ENCODE measurements around the gene SSR1. TPM values are rescaled to one million over a fixed set of nuclear protein-coding genes. Genes with fewer than 3 reads are reported as not detected.

The SSR1 gene
- total RNA-seq, 1 experiment from 2014 or later, result 102 TPM

- peaks cover 26 to 79% (median 78%) of the 10 kb centered on the region in 3 experiments; a peak in 6 of 7 replicates for H3K36me3 Mint-ChIP-seq (ENCODE audit: insufficient read depth in 1 of 3, low read depth in 3 of 3)
- Histone ChIP-seq H3K79me1 (ENCODE audit: insufficient read depth, low read depth, low read length, poor library complexity, severe bottlenecking) (no peaks in the 10 kb centered on the region), H2BK5ac (ENCODE audit: insufficient read length, low read length) (no peak overlapping the region), H4K5ac (ENCODE audit: insufficient read length, low read depth, low read length) (no peak overlapping the region), H3K9ac (ENCODE audit: extremely low read depth, insufficient read length, low read length) (no peak overlapping the region), H2AFZ (ENCODE audit: low read length) (no peak overlapping the region), H2BK15ac (ENCODE audit: low read depth, low read length) (no peak overlapping the region), H2BK120ac (ENCODE audit: low read depth, low read length, poor library complexity, severe bottlenecking) (no peak overlapping the region), H3K4me2 (ENCODE audit: insufficient read depth, insufficient read length, low read length) (no peak overlapping the region), H3K23me2 (ENCODE audit: insufficient read length, low read depth, low read length, poor library complexity, severe bottlenecking) (no peaks in the 10 kb centered on the region), H3T11ph (ENCODE audit: low read length) (no peak overlapping the region), H3K23ac (ENCODE audit: insufficient read length, low read depth, low read length) (no peak overlapping the region), H3K4ac (ENCODE audit: low read depth, low read length) (no peak overlapping the region), H2BK12ac (ENCODE audit: insufficient read length, low read depth, low read length) (no peak overlapping the region), H3K56ac (ENCODE audit: insufficient read length, low read depth, low read length) (no peak overlapping the region), H3K27me3 (ENCODE audit: insufficient read depth, low read length) (no peaks in the 10 kb centered on the region), H4K8ac (replicated peaks; ENCODE audit: insufficient read length, low read depth, low read length) (no peak overlapping the region), H2AK5ac (ENCODE audit: insufficient read length, low read length) (no peak overlapping the region), H3K9me3 (ENCODE audit: control insufficient read depth, low read depth, low read length) (no peaks in the 10 kb centered on the region), H3K14ac (ENCODE audit: insufficient read depth, low read length) (no peak overlapping the region), H4K91ac (ENCODE audit: insufficient read length, low read depth, low read length) (no peak overlapping the region), H4K20me1 (ENCODE audit: control insufficient read depth, insufficient read depth, insufficient read length) (no peaks in the 10 kb centered on the region), H3K27ac (ENCODE audit: insufficient read length, low read depth, low read length) (no peak overlapping the region), H3K4me1 (ENCODE audit: insufficient read depth, low read length) (no peaks in the 10 kb centered on the region), H3K18ac (ENCODE audit: insufficient read length, low read depth, low read length) (no peak overlapping the region), H2BK20ac (ENCODE audit: low read depth, low read length, poor library complexity, severe bottlenecking) (no peak overlapping the region), H3K79me2 (ENCODE audit: insufficient read depth, low read length) (no peaks in the 10 kb centered on the region)
- H3K4me3 Mint-ChIP-seq, result no peak overlapping the region
- no peaks in the 10 kb centered on the region for H3K4me1 Mint-ChIP-seq
- DNase-seq, result no peak
- TF ChIP-seq CTCF (conservative IDR thresholded peaks at IDR 0.05), result no peak
- H3K27ac Mint-ChIP-seq, result no peak overlapping the region
- no peaks in the 10 kb centered on the region for H3K9me3 Mint-ChIP-seq
- WGBS (ENCODE audit: extremely low coverage, insufficient read length, low lambda C conversion rate), result no CpG with 5 or more reads among the region's 1 CpG
- H3K27me3 Mint-ChIP-seq (ENCODE audit: low read depth), result no peaks in the 10 kb centered on the region
Measured at GRCh38 chr6:7298113-7298512, 14.9 kb downstream of the SSR1 start.

Measured in H9 (cell line).